Common myeloid progenitor, CD34-positive (primary cell): ENCODE results near the gene SLC47A2.

Source experiments
- CTCF ChIA-PET: fragments of 350-600 bp; sonication (Branson Sonifier 250); formaldehyde crosslinking; loops from one replicate; lab custom pipeline; 2021; ENCODE audit warnings: antibody characterized with exemption; lab: Charles Lee
- POLR2A ChIA-PET: fragments of 350-600 bp; sonication (Branson Sonifier 250); formaldehyde crosslinking; loops from one replicate; lab custom pipeline; 2021; ENCODE audit warnings: antibody characterized with exemption; lab: Charles Lee
- DNase-seq, 3 donors: peaks; one replicate each; pipeline versions ENCODE4 v3.0.0 to v3.0.0-alpha.2; 2013
- H3K27ac ChIP-seq, 2 experiments: 1 replicate in 1 of 2; 2 replicates in 1 of 2; pipeline ENCODE4 v1.7.0; 2013; ENCODE audit warnings: inconsistent platforms in 2 of 2, low read length in 2 of 2, mild to moderate bottlenecking in 2 of 2, low read depth in 1 of 2, moderate library complexity in 1 of 2; ENCODE audit not compliant: severe bottlenecking in 2 of 2, insufficient read depth in 1 of 2, poor library complexity in 1 of 2
- H3K27me3 ChIP-seq, 5 experiments: replicated peaks in 2 of 5; 1 replicate in 3 of 5; 2 replicates in 2 of 5; pipeline versions ENCODE4 v1.6.1 to v1.7.0; 2013; ENCODE audit warnings: low read length in 4 of 5, mild to moderate bottlenecking in 2 of 5, moderate library complexity in 2 of 5, inconsistent platforms in 1 of 5; ENCODE audit not compliant: insufficient read depth in 5 of 5, control insufficient read depth in 4 of 5
- H3K36me3 ChIP-seq, 4 experiments: 1 replicate in 2 of 4; 2 replicates in 2 of 4; pipeline versions ENCODE4 v1.6.1 to v1.7.0; 2013; ENCODE audit warnings: low read length in 3 of 4, control low read depth in 1 of 4, mild to moderate bottlenecking in 1 of 4; ENCODE audit not compliant: control insufficient read depth in 4 of 4, insufficient read depth in 4 of 4
- H3K4me1 ChIP-seq, 4 experiments: 1 replicate in 3 of 4; 2 replicates in 1 of 4; pipeline versions ENCODE4 v1.6.1 to v1.7.1; 2013; ENCODE audit warnings: low read length in 3 of 4, mild to moderate bottlenecking in 3 of 4, control low read depth in 1 of 4, inconsistent platforms in 1 of 4, moderate library complexity in 1 of 4; ENCODE audit not compliant: control insufficient read depth in 4 of 4, insufficient read depth in 4 of 4; ENCODE audit errors: control extremely low read depth in 1 of 4
- H3K4me3 ChIP-seq, 7 experiments: 1 replicate in 4 of 7; 2 replicates in 3 of 7; pipeline versions ENCODE4 v1.5.1 to v1.7.0; 2013; ENCODE audit warnings: mild to moderate bottlenecking in 7 of 7, low read length in 6 of 7, moderate library complexity in 6 of 7, inconsistent platforms in 2 of 7, low read depth in 2 of 7, control low read depth in 1 of 7; ENCODE audit not compliant: insufficient read depth in 4 of 7, control insufficient read depth in 1 of 7; ENCODE audit errors: extremely low read depth in 1 of 7
- H3K9me3 ChIP-seq, 5 experiments: 1 replicate in 4 of 5; 2 replicates in 1 of 5; pipeline versions ENCODE4 v1.6.1 to v1.7.1; 2013; ENCODE audit warnings: low read length in 4 of 5, mild to moderate bottlenecking in 2 of 5, inconsistent platforms in 1 of 5, low read depth in 1 of 5, moderate library complexity in 1 of 5; ENCODE audit not compliant: control insufficient read depth in 4 of 5, insufficient read depth in 2 of 5; ENCODE audit errors: control extremely low read depth in 1 of 5
- WGBS: methylation state at CpG from one replicate; pipeline ENCODE4 v1.1.5; 2013; ENCODE audit not compliant: insufficient coverage; 5-methylcytosine and 5-hydroxymethylcytosine counted together

SLC47A2 gene

DNA sequence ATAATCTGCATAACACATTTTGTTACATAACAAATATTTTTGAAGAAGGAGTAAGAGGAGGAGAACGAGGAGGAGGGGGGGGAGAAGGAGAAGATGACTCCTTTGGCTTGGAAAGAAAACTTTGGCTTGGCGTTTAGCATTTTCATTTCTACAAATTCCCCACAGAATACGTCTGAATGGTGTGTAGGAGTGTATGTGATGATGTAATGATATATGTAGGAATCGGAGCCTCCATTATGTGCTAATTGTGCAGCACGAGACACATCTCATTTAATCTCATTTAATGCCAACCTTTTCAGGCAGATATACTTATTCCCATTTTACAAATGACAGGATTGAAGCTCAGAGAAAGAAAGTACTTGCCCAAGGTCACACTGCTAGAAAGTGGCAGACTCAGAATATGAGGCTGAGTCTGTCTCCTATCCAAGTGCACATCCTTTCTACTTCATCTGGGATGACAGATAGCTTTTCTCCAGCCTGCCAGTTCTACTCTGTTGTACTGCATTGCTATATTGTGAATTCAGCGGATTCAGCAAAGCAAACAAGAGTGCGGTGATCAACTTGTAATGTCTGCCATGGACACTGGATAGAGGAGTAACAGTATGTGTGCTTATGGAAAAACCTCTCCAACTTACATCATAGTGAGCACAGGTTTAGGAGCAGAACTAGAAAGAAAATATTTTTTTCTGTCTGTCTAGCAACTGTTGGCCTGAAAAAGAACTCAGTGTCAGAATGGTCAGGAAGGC lies 10.4 kb upstream of the SLC47A2 start:
- no peak overlapping the region for H3K4me3 ChIP-seq
- H3K36me3 ChIP-seq = no peaks in the 10 kb centered on the region
- ChIA-PET POLR2A (no interaction called here), CTCF (interaction anchor here (2.8 kb wide), 1 partner anchor 17 kb away, joined by 22 read pairs; no protein-coding TSS in a partner anchor)
- no peaks in the 10 kb centered on the region for H3K27me3 ChIP-seq
- 100% methylated on average over 2 of the region's 7 CpGs for WGBS
- H3K27ac ChIP-seq = no peak overlapping the region
- H3K4me1 ChIP-seq = peaks cover 0 to 30% (median 18%) of the 10 kb centered on the region in 4 experiments
- DNase-seq = no peak
- no peaks in the 10 kb centered on the region for H3K9me3 ChIP-seq

GRCh38 chr17:19725486-19725885 lies 9.1 kb upstream of the SLC47A2 start:
- Histone ChIP-seq H3K9me3 (no peaks in the 10 kb centered on the region), H3K27me3 (no peaks in the 10 kb centered on the region), H3K4me3 (no peak overlapping the region), H3K27ac (no peak overlapping the region), H3K4me1 (peaks cover 0 to 34% (median 23%) of the 10 kb centered on the region in 4 experiments), H3K36me3 (no peaks in the 10 kb centered on the region)
- WGBS = 100% methylated on average over 2 of the region's 5 CpGs
- ChIA-PET POLR2A (no interaction called here), CTCF (no interaction called here)
- DNase-seq = peak in 1 of 3 donors; percentile 17

- peaks cover 0 to 39% (median 25%) of the 10 kb centered on the region in 4 experiments for H3K4me1 ChIP-seq
- ChIA-PET CTCF (no interaction called here), POLR2A (no interaction called here)
- no peaks in the 10 kb centered on the region for H3K27me3 ChIP-seq
- no peaks in the 10 kb centered on the region for H3K9me3 ChIP-seq
- H3K4me3 ChIP-seq = peak overlapping the region in 4 of 7 experiments; percentile 15 to 62 (median 50)
- DNase-seq = peak; percentile 67 to 93 (median 86)
- H3K27ac ChIP-seq = no peak overlapping the region
- WGBS = 23% methylated on average over 46 of the region's 55 CpGs
- no peaks in the 10 kb centered on the region for H3K36me3 ChIP-seq
Measured at GRCh38 chr17:19724501-19725420, 8.4 kb upstream of the SLC47A2 start.

- no peak for DNase-seq
- Histone ChIP-seq H3K4me1 (peaks cover 0 to 39% (median 25%) of the 10 kb centered on the region in 4 experiments), H3K9me3 (no peaks in the 10 kb centered on the region), H3K4me3 (peak overlapping the region in 2 of 7 experiments; percentile 51 to 62), H3K27ac (no peak overlapping the region), H3K36me3 (no peaks in the 10 kb centered on the region), H3K27me3 (no peaks in the 10 kb centered on the region)
- 88% methylated on average over 1 of the region's 1 CpG for WGBS
- POLR2A ChIA-PET = no interaction called here
- CTCF ChIA-PET = no interaction called here
Measured at GRCh38 chr17:19723964-19724363, 7.6 kb upstream of the SLC47A2 start.

DNA sequence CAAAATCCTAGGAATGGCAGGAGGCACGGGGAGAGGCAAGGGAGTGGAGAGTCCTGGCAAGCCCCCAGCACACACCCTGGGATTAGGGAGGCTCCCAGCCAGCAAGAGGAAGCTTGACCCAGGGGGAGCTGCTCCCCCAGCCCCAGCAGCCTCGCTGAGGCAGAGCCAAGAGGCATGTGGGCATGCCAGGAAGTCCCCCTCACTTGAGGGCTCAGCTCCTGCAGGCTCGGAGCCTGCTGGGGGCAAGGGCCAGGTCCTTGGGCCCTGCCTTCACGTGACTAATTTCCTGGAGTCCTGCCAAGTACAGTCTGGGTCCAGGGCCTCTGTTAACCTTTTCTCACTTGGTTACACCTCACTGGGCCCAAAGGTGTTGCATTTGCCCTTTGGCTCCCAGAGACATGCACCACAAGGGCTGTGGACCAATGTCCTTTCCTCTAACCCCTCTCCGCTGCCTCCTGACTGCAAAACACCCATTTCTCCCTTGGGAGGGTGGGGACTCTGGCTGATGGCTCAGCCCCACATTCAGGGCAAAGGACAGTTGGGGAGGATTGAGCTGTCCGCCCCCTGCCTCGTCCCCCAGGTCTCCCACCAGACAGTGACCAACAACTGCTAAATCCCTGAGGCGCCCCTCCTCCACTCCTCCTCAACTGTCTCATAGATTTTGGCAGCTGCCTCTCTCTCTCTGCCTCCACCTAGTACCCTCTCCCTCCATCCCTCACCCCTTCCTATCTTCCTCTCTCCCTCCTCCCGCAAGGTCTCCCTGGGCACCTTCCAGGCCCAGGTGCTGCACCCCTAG lies 4.4 kb upstream of the SLC47A2 start:
- no peaks in the 10 kb centered on the region for H3K9me3 ChIP-seq
- DNase-seq = no peak
- 69% methylated on average over 6 of the region's 9 CpGs for WGBS
- H3K27ac ChIP-seq = no peak overlapping the region
- ChIA-PET POLR2A (no interaction called here), CTCF (interaction anchor here (0.8 to 2.3 kb wide), 2 partner anchors 42 to 207 kb away, joined by 3 to 7 read pairs; no protein-coding TSS in a partner anchor)
- no peaks in the 10 kb centered on the region for H3K36me3 ChIP-seq
- H3K4me3 ChIP-seq = no peak overlapping the region
- peaks cover 0 to 25% (median 17%) of the 10 kb centered on the region in 4 experiments for H3K4me1 ChIP-seq
- no peaks in the 10 kb centered on the region for H3K27me3 ChIP-seq

- 93% methylated on average over 4 of the region's 5 CpGs for WGBS
- Histone ChIP-seq H3K27me3 (no peaks in the 10 kb centered on the region), H3K36me3 (no peaks in the 10 kb centered on the region), H3K4me3 (no peak overlapping the region), H3K27ac (no peak overlapping the region), H3K9me3 (no peaks in the 10 kb centered on the region), H3K4me1 (peaks cover 0 to 24% (median 17%) of the 10 kb centered on the region in 4 experiments)
- ChIA-PET POLR2A (no interaction called here), CTCF (interaction anchor here (0.8 to 2.3 kb wide), 3 partner anchors 8 to 207 kb away, joined by 3 to 7 read pairs (median 6); no protein-coding TSS in a partner anchor)
- DNase-seq = no peak
Measured at GRCh38 chr17:19720210-19720475, 3.8 kb upstream of the SLC47A2 start.
